Measurements from ENCODE around the gene CHN2. TPM values are rescaled to one million over a fixed set of nuclear protein-coding genes. Genes with fewer than 3 reads are reported as not detected.
"Not testable (repeated sequence)": the region's sequence is repeated elsewhere in the genome, so short reads cannot be mapped to it uniquely, and the experiment has no call there.

CHN2 gene
- total RNA-seq, 1 experiment from 2014 or later, result not detected

DNA sequence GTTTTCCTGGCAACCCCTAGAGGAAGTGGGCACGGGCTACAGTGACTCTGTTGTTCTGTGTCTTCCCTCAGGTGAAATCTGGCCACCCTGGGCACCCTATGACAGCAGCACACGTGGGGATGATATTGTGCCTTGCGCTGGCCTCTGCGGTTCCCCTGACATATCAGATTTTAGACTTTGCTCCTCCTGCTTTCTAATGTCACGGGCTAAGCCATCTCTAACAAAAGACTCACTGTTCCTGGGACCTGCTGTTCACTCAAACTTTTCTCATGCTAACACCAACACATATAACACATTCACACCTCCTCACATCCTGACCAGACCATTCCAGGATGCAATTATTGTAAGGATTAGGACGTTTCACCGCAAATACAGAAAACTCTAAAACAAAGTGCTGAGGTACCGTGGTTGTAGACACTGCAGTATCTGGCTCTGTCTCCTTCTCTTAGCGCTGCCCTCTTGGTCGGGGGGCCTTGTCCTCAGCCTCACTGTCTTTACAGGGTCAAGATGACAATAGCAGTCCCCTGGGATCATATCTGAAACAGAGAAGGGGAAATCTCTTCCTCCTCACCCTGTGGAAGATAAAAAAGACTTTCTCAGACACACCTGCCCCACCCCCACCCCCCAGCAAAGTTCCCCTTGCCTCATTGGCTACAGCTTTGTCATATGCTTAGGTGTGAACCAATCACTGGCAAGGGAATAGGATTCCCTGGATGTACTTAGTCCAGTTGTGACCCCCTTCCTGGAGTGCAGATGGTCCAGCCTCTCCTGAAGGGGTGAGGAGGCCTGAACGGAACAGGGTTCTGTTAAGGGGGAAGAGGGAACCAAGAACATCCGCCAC lies 14.1 kb downstream of the CHN2 start:
- intact Hi-C loops (cut with micrococcal nuclease; ENCODE audit: unreplicated experiment), result no loop called here
- no TSS peak for BruUV-seq (replicated peaks)
- no peaks in the 10 kb centered on the region for H3K79me2 ChIP-seq (ENCODE audit: low read depth)
- no peak overlapping the region for H2AFZ ChIP-seq
- POLR2A ChIA-PET (ENCODE audit: unreplicated experiment), result no interaction called here
- no peaks in the 10 kb centered on the region for H3K9me3 ChIP-seq (ENCODE audit: insufficient read depth, low read depth)
- no peak for DNase-seq
- peaks cover 3% of the 10 kb centered on the region; the same call in 1 of the 2 replicates for H4K20me1 ChIP-seq (ENCODE audit: insufficient read depth)
- H3K4me3 ChIP-seq, result no peak overlapping the region
- no peak overlapping the region for H3K27ac ChIP-seq
- H3K9me2 ChIP-seq (ENCODE audit: insufficient read depth), result no peaks in the 10 kb centered on the region
- H3K4me1 ChIP-seq (replicated peaks; ENCODE audit: insufficient read depth), result peaks cover 9% of the 10 kb centered on the region
- no peaks in the 10 kb centered on the region for H3F3A ChIP-seq (ENCODE audit: insufficient read depth, low read depth)
- no peak overlapping the region for H3K4me2 ChIP-seq
- CTCF ChIA-PET, result no interaction called here
- no peaks in the 10 kb centered on the region for H3K36me3 ChIP-seq (ENCODE audit: low read depth)
- 0 out of 2 replicates have a peak, but pooled peaks cover 4% of the 10 kb centered on the region for H3K27me3 ChIP-seq (ENCODE audit: insufficient read depth, low read depth)
- TF ChIP-seq CTCF (conservative IDR thresholded peaks at IDR 0.05), result no peak
- TF ChIP-seq EZH2 (IDR thresholded peaks at IDR 0.05; ENCODE audit: low read depth), result no peak

DNA sequence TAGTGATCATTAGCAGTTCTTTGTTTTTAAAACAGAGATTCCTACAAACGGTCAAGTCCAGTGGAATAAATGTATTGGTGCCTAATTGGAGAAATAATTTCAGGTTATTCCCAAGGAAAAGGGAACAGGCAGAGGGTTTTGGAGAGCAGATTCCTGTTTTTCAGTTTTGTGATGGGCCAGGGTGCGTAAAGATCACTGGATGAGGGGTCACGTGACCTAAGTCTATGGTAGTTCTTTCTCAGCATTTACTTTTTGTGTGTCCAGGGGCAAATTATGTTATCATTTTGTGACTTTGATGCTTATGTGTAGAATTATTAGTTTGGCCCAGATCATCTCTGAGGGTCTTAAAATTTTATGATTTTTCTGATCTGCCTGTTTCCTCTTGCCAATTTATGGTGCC lies 15.2 kb downstream of the CHN2 start:
- no peak overlapping the region for H2AFZ ChIP-seq
- H3K36me3 ChIP-seq (ENCODE audit: low read depth), result no peaks in the 10 kb centered on the region
- H3K9me2 ChIP-seq (ENCODE audit: insufficient read depth), result no peaks in the 10 kb centered on the region
- no peaks in the 10 kb centered on the region for H3K79me2 ChIP-seq (ENCODE audit: low read depth)
- H3K4me2 ChIP-seq, result no peak overlapping the region
- POLR2A ChIA-PET (ENCODE audit: unreplicated experiment), result no interaction called here
- no peak overlapping the region for H3K4me3 ChIP-seq
- intact Hi-C loops (cut with micrococcal nuclease; ENCODE audit: unreplicated experiment), result no loop called here
- H3K4me1 ChIP-seq (replicated peaks; ENCODE audit: insufficient read depth), result peaks cover 9% of the 10 kb centered on the region
- DNase-seq, result no peak
- H3K27ac ChIP-seq, result no peak overlapping the region
- no peaks in the 10 kb centered on the region for H3F3A ChIP-seq (ENCODE audit: insufficient read depth, low read depth)
- BruUV-seq (replicated peaks), result no TSS peak
- CTCF ChIA-PET, result no interaction called here
- no peaks in the 10 kb centered on the region for H3K9me3 ChIP-seq (ENCODE audit: insufficient read depth, low read depth)
- 0 out of 2 replicates have a peak, but pooled peaks cover 2% of the 10 kb centered on the region for H3K27me3 ChIP-seq (ENCODE audit: insufficient read depth, low read depth)
- TF ChIP-seq CTCF (conservative IDR thresholded peaks at IDR 0.05), result no peak
- TF ChIP-seq EZH2 (IDR thresholded peaks at IDR 0.05; ENCODE audit: low read depth), result no peak
- H4K20me1 ChIP-seq (ENCODE audit: insufficient read depth), result no peaks in the 10 kb centered on the region

DNA sequence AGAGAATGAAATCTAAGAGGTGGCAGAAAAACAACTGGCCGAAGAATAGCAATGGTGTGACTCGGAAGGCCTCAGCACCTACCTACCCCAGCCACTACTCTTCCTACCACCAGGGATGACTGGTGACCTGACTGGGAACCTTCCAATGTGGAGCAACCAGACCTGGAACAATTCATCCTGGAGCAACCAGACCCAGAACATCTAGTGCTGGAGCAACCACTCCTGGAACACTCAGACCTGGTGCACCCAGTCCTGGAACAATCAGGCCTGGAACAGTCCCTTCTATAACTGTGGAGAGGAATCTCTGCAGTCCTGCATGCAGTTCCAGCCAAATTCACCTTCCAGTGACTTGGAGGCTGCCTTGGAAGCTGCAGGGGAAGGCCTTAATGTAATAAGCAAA lies 18.2 kb downstream of the CHN2 start:
- H3K4me3 ChIP-seq; H3K27me3 ChIP-seq (ENCODE audit: insufficient read depth, low read depth); H3K9me2 ChIP-seq (ENCODE audit: insufficient read depth); DNase-seq; H3K79me2 ChIP-seq (ENCODE audit: low read depth); H4K20me1 ChIP-seq (ENCODE audit: insufficient read depth); intact Hi-C loops (cut with micrococcal nuclease; ENCODE audit: unreplicated experiment); H3K4me1 ChIP-seq (replicated peaks; ENCODE audit: insufficient read depth); BruUV-seq (replicated peaks); H2AFZ ChIP-seq; H3K4me2 ChIP-seq; H3F3A ChIP-seq (ENCODE audit: insufficient read depth, low read depth); H3K27ac ChIP-seq; POLR2A ChIA-PET (ENCODE audit: unreplicated experiment); CTCF ChIA-PET; H3K9me3 ChIP-seq (ENCODE audit: insufficient read depth, low read depth); H3K36me3 ChIP-seq (ENCODE audit: low read depth): not testable (repeated sequence)

- ChIA-PET POLR2A (ENCODE audit: unreplicated experiment) (no interaction called here), CTCF (no interaction called here)
- Histone ChIP-seq H3K79me2 (ENCODE audit: low read depth) (no peaks in the 10 kb centered on the region), H3K4me3 (no peak overlapping the region), H2AFZ (no peak overlapping the region), H4K20me1 (ENCODE audit: insufficient read depth) (no peaks in the 10 kb centered on the region), H3K27me3 (ENCODE audit: insufficient read depth, low read depth) (no peaks in the 10 kb centered on the region), H3K9me3 (ENCODE audit: insufficient read depth, low read depth) (no peaks in the 10 kb centered on the region), H3K4me1 (replicated peaks; ENCODE audit: insufficient read depth) (no peaks in the 10 kb centered on the region), H3K9me2 (ENCODE audit: insufficient read depth) (no peaks in the 10 kb centered on the region), H3K4me2 (no peak overlapping the region), H3K27ac (no peak overlapping the region), H3F3A (ENCODE audit: insufficient read depth, low read depth) (no peaks in the 10 kb centered on the region), H3K36me3 (ENCODE audit: low read depth) (no peaks in the 10 kb centered on the region)
- DNase-seq, result no peak
- no peak for TF ChIP-seq CTCF (conservative IDR thresholded peaks at IDR 0.05)
- TF ChIP-seq EZH2 (IDR thresholded peaks at IDR 0.05; ENCODE audit: low read depth), result no peak
- intact Hi-C loops (cut with micrococcal nuclease; ENCODE audit: unreplicated experiment), result no loop called here
- BruUV-seq (replicated peaks), result no TSS peak
Measured at GRCh38 chr7:29214056-29214455, 19.5 kb downstream of the CHN2 start.

All from PC-9 (cell line).